Motor neuron (in vitro differentiated cells): ENCODE data around the gene PPFIBP1. TPM values are rescaled to one million over a fixed set of nuclear protein-coding genes. Genes with fewer than 3 reads are reported as not detected.

Experiments
- ATAC-seq, 8 experiments: fragments of 200-7000 bp; cut with Tn5 transposase; replicated peaks in 6 of 8; 2 replicates each; pipeline ENCODE4 v1.8.0; 2021; ENCODE audit warnings: mild to moderate bottlenecking in 8 of 8, moderate library complexity in 8 of 8
- H3K27ac ChIP-seq, 2 donors: fragments of 250-450 bp; sonication (Bioruptor Pico); 2 replicates each; pipeline ENCODE4 v1.9.0; 2021; ENCODE audit warnings: antibody characterized with exemption in 2 of 2, mild to moderate bottlenecking in 2 of 2, moderate library complexity in 1 of 2
- H3K4me1 ChIP-seq, 2 donors: fragments of 250-450 bp; sonication (Bioruptor Pico); replicated peaks in 1 of 2; 2 replicates each; pipeline ENCODE4 v1.6.1; 2021; ENCODE audit warnings: antibody characterized with exemption in 2 of 2, mild to moderate bottlenecking in 2 of 2, moderate library complexity in 1 of 2
- H3K4me3 ChIP-seq, 5 donors: fragments of 250-450 bp; sonication (Bioruptor Pico); 2 replicates each; pipeline ENCODE4 v1.9.0; 2021; ENCODE audit warnings: antibody characterized with exemption in 5 of 5, mild to moderate bottlenecking in 5 of 5, moderate library complexity in 4 of 5
- WGBS, 10 experiments: fragments of 450-650 bp; shearing (Covaris generic); methylation state at CpG; one replicate each; pipeline ENCODE4 v1.0.0; 2022; 5-methylcytosine and 5-hydroxymethylcytosine counted together
- in situ Hi-C, 9 experiments: fragments of 400-800 bp; cut with MboI; loops; one replicate each; pipeline ENCODE4 v1.15.0; 2021; ENCODE audit warnings: low sequenced_read_pairs in 9 of 9, low pct_unique_long_range_greater_than_20kb in 2 of 9; ENCODE audit not compliant: unreplicated experiment in 9 of 9
- total RNA-seq, 8 experiments: library from RNA; unstranded; fragments of 300-600 nt; gene quantifications; 2 replicates each; pipeline versions ENCODE4 v1.2.3 to v1.2.4, GENCODE V29; 2022

The PPFIBP1 gene
- total RNA-seq, 8 experiments from 2014 or later: 15.9 to 205 (median 49.4) TPM

- in situ Hi-C loops: no loop called here
- ATAC-seq: no peak
- H3K4me3 ChIP-seq: no peak overlapping the region
- H3K27ac ChIP-seq: no peak overlapping the region
- 73 to 100% (median 92%) methylated on average over 1 to 3 of the region's 3 CpGs; no CpG with 5 or more reads in 1 of the 10 experiments for WGBS, 10 experiments
- no peaks in the 10 kb centered on the region for H3K4me1 ChIP-seq
These were observed 164.7 kb downstream of the PPFIBP1 start for GRCh38 chr12:27688671-27689070.

GRCh38 chr12:27689558-27690180 lies 165.7 kb downstream of the PPFIBP1 start:
- in situ Hi-C loops: no loop called here
- Histone ChIP-seq H3K4me3 (no peak overlapping the region), H3K27ac (no peak overlapping the region), H3K4me1 (no peaks in the 10 kb centered on the region)
- 88 to 100% (median 93%) methylated on average over 1 to 11 of the region's 13 CpGs; no CpG with 5 or more reads in 1 of the 10 experiments for WGBS, 10 experiments
- no peak for ATAC-seq

GRCh38 chr12:27693403-27693802 lies 169.4 kb downstream of the PPFIBP1 start:
- WGBS, 10 experiments: 79 to 100% (median 94%) methylated on average over 2 of the region's 2 CpGs; no CpG with 5 or more reads in 1 of the 10 experiments
- Histone ChIP-seq H3K4me3 (no peak overlapping the region), H3K4me1 (no peaks in the 10 kb centered on the region), H3K27ac (no peak overlapping the region)
- no peak for ATAC-seq
- in situ Hi-C loops: no loop called here

GRCh38 chr12:27695556-27696292 lies 171.7 kb downstream of the PPFIBP1 start:
- no peak for ATAC-seq
- in situ Hi-C loops: no loop called here
- no peak overlapping the region for H3K27ac ChIP-seq
- no peak overlapping the region for H3K4me3 ChIP-seq
- 86 to 100% (median 93%) methylated on average over 2 to 6 of the region's 6 CpGs for WGBS, 10 experiments
- no peaks in the 10 kb centered on the region for H3K4me1 ChIP-seq

GRCh38 chr12:27696293-27696652 lies 172.3 kb downstream of the PPFIBP1 start, which contains the start of gene REP15:
Gene REP15 (plus strand): TSS chr12:27696447. CDS start chr12:27696563, 116 bp downstream.
- WGBS, 10 experiments: 0 to 100% (median 90%) methylated on average over 1 to 5 of the region's 5 CpGs; no CpG with 5 or more reads in 2 of the 10 experiments
- no peak within 1 kb of the TSS for H3K4me3 ChIP-seq
- ATAC-seq: peak in 1 of 8 experiments; percentile 45
- in situ Hi-C loops: no loop called here
- no peaks in the 10 kb centered on the region for H3K4me1 ChIP-seq
- H3K27ac ChIP-seq: no peak within 1 kb of the TSS

- Histone ChIP-seq H3K4me1 (no peaks in the 10 kb centered on the region), H3K4me3 (no peak overlapping the region), H3K27ac (no peak overlapping the region)
- WGBS, 10 experiments: 89 to 100% (median 100%) methylated on average over 1 to 3 of the region's 3 CpGs; no CpG with 5 or more reads in 1 of the 10 experiments
- in situ Hi-C loops: no loop called here
- no peak for ATAC-seq
These were observed 173.0 kb downstream of the PPFIBP1 start for GRCh38 chr12:27696864-27697564.

- no peak overlapping the region for H3K4me3 ChIP-seq
- H3K4me1 ChIP-seq: peaks cover 0 to 2% of the 10 kb centered on the region in 2 donors
- H3K27ac ChIP-seq: no peak overlapping the region
- ATAC-seq: peak; percentile 67 to 98 (median 94)
- in situ Hi-C loops: no loop called here
- 4 to 48% (median 14%) methylated on average over 1 to 4 of the region's 4 CpGs; no CpG with 5 or more reads in 1 of the 10 experiments for WGBS, 10 experiments
These were observed 179.9 kb downstream of the PPFIBP1 start for GRCh38 chr12:27703720-27704452.

GRCh38 chr12:27705263-27705662 lies 181.3 kb downstream of the PPFIBP1 start:
- WGBS, 10 experiments: 80 to 100% (median 90%) methylated on average over 1 to 3 of the region's 8 CpGs; no CpG with 5 or more reads in 3 of the 10 experiments
- Histone ChIP-seq H3K4me1 (peaks cover 0 to 7% of the 10 kb centered on the region in 2 donors), H3K4me3 (no peak overlapping the region), H3K27ac (no peak overlapping the region)
- in situ Hi-C loops: no loop called here
- ATAC-seq: no peak

GRCh38 chr12:27707216-27707615 lies 183.2 kb downstream of the PPFIBP1 start:
- WGBS, 10 experiments: 60 to 100% (median 89%) methylated on average over 1 to 2 of the region's 2 CpGs; no CpG with 5 or more reads in 1 of the 10 experiments
- Histone ChIP-seq H3K4me1 (peaks cover 0 to 10% of the 10 kb centered on the region in 2 donors), H3K4me3 (no peak overlapping the region), H3K27ac (no peak overlapping the region)
- ATAC-seq: no peak
- in situ Hi-C loops: no loop called here

GRCh38 chr12:27709212-27709931 lies 185.4 kb downstream of the PPFIBP1 start:
- Histone ChIP-seq H3K4me1 (peaks cover 0 to 8% of the 10 kb centered on the region in 2 donors), H3K4me3 (peak overlapping the region in 1 of 5 donors; percentile 88), H3K27ac (no peak overlapping the region)
- 45 to 100% (median 95%) methylated on average over 2 to 11 of the region's 12 CpGs for WGBS, 10 experiments
- in situ Hi-C loops: no loop called here
- no peak for ATAC-seq

- Histone ChIP-seq H3K4me3 (peak overlapping the region; percentile 56 to 91 (median 87)), H3K27ac (peak overlapping the region; percentile 68 to 91), H3K4me1 (peaks cover 0 to 8% of the 10 kb centered on the region in 2 donors)
- WGBS, 10 experiments: 0 to 68% (median 35%) methylated on average over 3 to 23 of the region's 24 CpGs
- ATAC-seq: peak; percentile 46 to 75 (median 49)
- in situ Hi-C loops: no loop called here
These were observed 186.1 kb downstream of the PPFIBP1 start for GRCh38 chr12:27709932-27710591.
